Neural cell (in vitro differentiated cells): Measurements from ENCODE around the gene PYGM. TPM values are rescaled to one million over a fixed set of nuclear protein-coding genes. Genes with fewer than 3 reads are reported as not detected.
A peak's percentile ranks its signal among the peaks of the same experiment; 100 is the strongest.

Source experiments
- H2AFZ ChIP-seq: fragments of 200-600, 300-800 bp; sonication (generic), shearing (Covaris generic); 2 replicates; pipeline ENCODE4 v1.6.0; 2014; ENCODE audit warnings: low read depth, mild to moderate bottlenecking, antibody characterized with exemption, low read length, moderate library complexity
- H3F3A ChIP-seq: fragments of 200-600 bp; shearing (Covaris generic); 2 replicates; pipeline ENCODE4 v1.6.1; 2016; ENCODE audit warnings: mild to moderate bottlenecking, moderate library complexity, mixed read lengths, antibody characterized with exemption, low read length; ENCODE audit not compliant: insufficient read depth, poor library complexity, severe bottlenecking
- H3K27ac ChIP-seq: fragments of 200-600, 300-800 bp; sonication (generic), shearing (Covaris generic); 2 replicates; pipeline ENCODE4 v1.5.1; 2014; ENCODE audit warnings: mild to moderate bottlenecking, low read length, moderate library complexity
- H3K27me3 ChIP-seq: fragments of 300-800, 200-600 bp; sonication (generic), shearing (Covaris generic); 2 replicates; pipeline ENCODE4 v1.6.0; 2014; ENCODE audit warnings: mild to moderate bottlenecking, low read depth, low read length, moderate library complexity; ENCODE audit not compliant: insufficient read depth
- H3K36me3 ChIP-seq: fragments of 300-800, 200-600 bp; sonication (generic), shearing (Covaris generic); 2 replicates; pipeline ENCODE4 v1.5.1; 2014; ENCODE audit warnings: mild to moderate bottlenecking, antibody characterized with exemption, low read length, moderate library complexity; ENCODE audit not compliant: insufficient read depth
- H3K4me2 ChIP-seq: fragments of 300-800, 200-600 bp; sonication (generic), shearing (Covaris generic); 2 replicates; pipeline ENCODE4 v1.6.0; 2014; ENCODE audit warnings: mild to moderate bottlenecking, low read length
- H3K4me3 ChIP-seq: fragments of 300-800, 200-600 bp; sonication (generic), shearing (Covaris generic); 2 replicates; pipeline ENCODE4 v1.5.1; 2014; ENCODE audit warnings: mild to moderate bottlenecking, low read length, moderate library complexity
- H3K79me2 ChIP-seq: fragments of 200-600 bp; shearing (Covaris generic); replicated peaks from 2 replicates; pipeline ENCODE4 v1.6.0; 2014; ENCODE audit warnings: mild to moderate bottlenecking, low read length, moderate library complexity; ENCODE audit not compliant: insufficient read depth
- H3K9ac ChIP-seq: fragments of 300-800, 200-600 bp; sonication (generic), shearing (Covaris generic); 2 replicates; pipeline ENCODE4 v1.6.1; 2016; ENCODE audit warnings: mild to moderate bottlenecking, low read length, mixed read lengths
- H3K9me2 ChIP-seq: fragments of 200-600 bp; shearing (Covaris generic); 2 replicates; pipeline ENCODE4 v1.6.1; 2016; ENCODE audit warnings: mild to moderate bottlenecking, low read length, mixed read lengths; ENCODE audit not compliant: insufficient read depth
- H3K9me3 ChIP-seq: fragments of 200-600, 300-800 bp; sonication (generic), shearing (Covaris generic); 2 replicates; pipeline ENCODE4 v1.6.1; 2016; ENCODE audit warnings: mild to moderate bottlenecking, mixed run types, low read length, moderate library complexity, mixed read lengths
- H4K20me1 ChIP-seq: fragments of 200-600 bp; shearing (Covaris generic); 2 replicates; pipeline ENCODE4 v1.6.1; 2016; ENCODE audit warnings: mild to moderate bottlenecking, mixed run types; ENCODE audit not compliant: insufficient read depth
- EP300 ChIP-seq: fragments of 450-650 bp; conservative IDR thresholded peaks from 2 replicates; pipeline ENCODE4 v1.6.1; 2014; ENCODE audit warnings: antibody characterized with exemption, mild to moderate bottlenecking, moderate library complexity; ENCODE audit not compliant: poor library complexity, severe bottlenecking
- EZH2 ChIP-seq: fragments of 200-600, 300-800 bp; shearing (Covaris generic), sonication (generic); IDR thresholded peaks from 2 replicates; pipeline ENCODE4 v1.6.1; 2014; ENCODE audit warnings: antibody characterized with exemption, low read length, borderline replicate concordance, mild to moderate bottlenecking; ENCODE audit not compliant: insufficient read depth, poor library complexity, severe bottlenecking
- MXI1 ChIP-seq: fragments of 450-650 bp; conservative IDR thresholded peaks from 2 replicates; pipeline ENCODE4 v1.6.1; 2014; ENCODE audit warnings: antibody characterized with exemption, mild to moderate bottlenecking; ENCODE audit not compliant: poor library complexity, severe bottlenecking
- POLR2AphosphoS5 ChIP-seq: IDR thresholded peaks from 2 replicates; pipeline ENCODE4 v1.6.1; 2012
- RAD21 ChIP-seq: fragments of 450-650 bp; conservative IDR thresholded peaks from 2 replicates; pipeline ENCODE4 v1.6.1; 2014; ENCODE audit warnings: antibody characterized with exemption, mild to moderate bottlenecking, moderate library complexity
- REST ChIP-seq: IDR thresholded peaks from 2 replicates; pipeline ENCODE4 v1.6.1; 2012; ENCODE audit warnings: borderline replicate concordance
- SMC3 ChIP-seq: fragments of 450-650 bp; conservative IDR thresholded peaks from 2 replicates; pipeline ENCODE4 v1.6.1; 2014; ENCODE audit warnings: antibody characterized with exemption, mild to moderate bottlenecking, moderate library complexity; ENCODE audit not compliant: poor library complexity
- TAF1 ChIP-seq: IDR thresholded peaks from 2 replicates; pipeline ENCODE4 v1.6.1; 2012; ENCODE audit warnings: low read depth
- polyA plus RNA-seq: library from polyadenylated mRNA; depleted of rRNA; stranded (reverse); fragments of >200 nt; gene quantifications from 2 replicates; pipeline ENCODE4 v1.2.3, GENCODE V29; 2014
- TF ChIP-seq, protein P1 (sequence below): fragments of 450-650 bp; IDR thresholded peaks from 2 replicates; pipeline ENCODE4 v1.5.1; 2014; ENCODE audit warnings: antibody characterized with exemption, mild to moderate bottlenecking, moderate library complexity; ENCODE audit not compliant: poor library complexity, severe bottlenecking

The PYGM gene
- polyA plus RNA-seq, 1 donor from 2014 or later: 0.43 TPM

DNA sequence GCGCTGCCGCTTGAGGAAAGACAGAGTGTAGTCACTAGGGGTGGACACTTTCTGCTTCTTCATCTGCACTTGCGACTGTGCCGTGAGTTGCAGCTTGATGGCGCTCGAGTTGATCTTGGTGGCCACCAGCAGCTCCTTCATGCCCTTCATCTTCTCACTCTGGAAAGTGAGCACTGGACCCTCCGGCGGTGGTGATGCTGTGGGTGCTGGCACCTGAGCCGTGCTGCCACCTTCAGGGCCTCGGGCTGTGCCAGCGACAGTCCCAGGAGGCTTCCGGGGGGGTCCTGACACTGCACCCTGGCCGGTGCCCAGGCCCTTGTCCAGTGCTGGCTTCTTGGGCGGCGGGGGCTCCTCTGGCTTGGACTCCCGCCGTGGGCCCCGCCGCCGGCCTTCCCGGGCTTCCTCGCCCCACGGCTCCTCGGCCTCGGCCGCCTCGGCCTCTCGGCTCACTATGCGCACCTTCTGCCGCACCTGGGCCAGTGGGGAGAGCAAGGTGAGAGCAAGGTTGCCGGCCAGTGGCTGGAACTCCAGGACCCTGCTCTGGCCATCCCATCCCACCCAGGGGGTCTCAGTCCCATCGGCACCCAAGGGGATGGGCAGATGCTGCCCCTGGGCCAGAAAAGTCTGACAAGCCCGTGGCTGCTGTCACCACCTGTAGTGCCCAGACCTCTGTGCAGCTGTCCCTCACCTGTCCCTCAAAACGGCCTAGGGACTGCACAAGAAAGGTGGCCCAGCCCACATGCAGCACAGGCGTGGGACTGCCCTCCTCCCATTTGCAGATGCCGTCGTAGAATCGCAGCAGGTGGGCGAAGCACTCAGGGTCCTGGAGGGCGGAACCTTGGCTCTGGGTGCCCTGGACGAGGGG is 44.8 kb upstream of the PYGM start:
- Histone ChIP-seq H3K27me3 (no peaks in the 10 kb centered on the region), H3K36me3 (peaks cover 9% of the 10 kb centered on the region), H2AFZ (no peak overlapping the region), H3K79me2 (peaks cover 6% of the 10 kb centered on the region), H3K9ac (no peak overlapping the region), H3K9me3 (no peaks in the 10 kb centered on the region), H3K27ac (no peak overlapping the region), H4K20me1 (no peaks in the 10 kb centered on the region), H3K4me2 (no peak overlapping the region), H3F3A (no peaks in the 10 kb centered on the region), H3K9me2 (no peaks in the 10 kb centered on the region), H3K4me3 (no peak overlapping the region)
- TF ChIP-seq POLR2AphosphoS5: no peak
- TF ChIP-seq SMC3: no peak
- TF ChIP-seq RAD21: no peak
- TF ChIP-seq EP300: no peak
- no peak for TF ChIP-seq EZH2
- TF ChIP-seq, protein P1, sequence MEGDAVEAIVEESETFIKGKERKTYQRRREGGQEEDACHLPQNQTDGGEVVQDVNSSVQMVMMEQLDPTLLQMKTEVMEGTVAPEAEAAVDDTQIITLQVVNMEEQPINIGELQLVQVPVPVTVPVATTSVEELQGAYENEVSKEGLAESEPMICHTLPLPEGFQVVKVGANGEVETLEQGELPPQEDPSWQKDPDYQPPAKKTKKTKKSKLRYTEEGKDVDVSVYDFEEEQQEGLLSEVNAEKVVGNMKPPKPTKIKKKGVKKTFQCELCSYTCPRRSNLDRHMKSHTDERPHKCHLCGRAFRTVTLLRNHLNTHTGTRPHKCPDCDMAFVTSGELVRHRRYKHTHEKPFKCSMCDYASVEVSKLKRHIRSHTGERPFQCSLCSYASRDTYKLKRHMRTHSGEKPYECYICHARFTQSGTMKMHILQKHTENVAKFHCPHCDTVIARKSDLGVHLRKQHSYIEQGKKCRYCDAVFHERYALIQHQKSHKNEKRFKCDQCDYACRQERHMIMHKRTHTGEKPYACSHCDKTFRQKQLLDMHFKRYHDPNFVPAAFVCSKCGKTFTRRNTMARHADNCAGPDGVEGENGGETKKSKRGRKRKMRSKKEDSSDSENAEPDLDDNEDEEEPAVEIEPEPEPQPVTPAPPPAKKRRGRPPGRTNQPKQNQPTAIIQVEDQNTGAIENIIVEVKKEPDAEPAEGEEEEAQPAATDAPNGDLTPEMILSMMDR: no peak
- TF ChIP-seq REST: no peak
- no peak for TF ChIP-seq TAF1
- no peak for TF ChIP-seq MXI1

DNA sequence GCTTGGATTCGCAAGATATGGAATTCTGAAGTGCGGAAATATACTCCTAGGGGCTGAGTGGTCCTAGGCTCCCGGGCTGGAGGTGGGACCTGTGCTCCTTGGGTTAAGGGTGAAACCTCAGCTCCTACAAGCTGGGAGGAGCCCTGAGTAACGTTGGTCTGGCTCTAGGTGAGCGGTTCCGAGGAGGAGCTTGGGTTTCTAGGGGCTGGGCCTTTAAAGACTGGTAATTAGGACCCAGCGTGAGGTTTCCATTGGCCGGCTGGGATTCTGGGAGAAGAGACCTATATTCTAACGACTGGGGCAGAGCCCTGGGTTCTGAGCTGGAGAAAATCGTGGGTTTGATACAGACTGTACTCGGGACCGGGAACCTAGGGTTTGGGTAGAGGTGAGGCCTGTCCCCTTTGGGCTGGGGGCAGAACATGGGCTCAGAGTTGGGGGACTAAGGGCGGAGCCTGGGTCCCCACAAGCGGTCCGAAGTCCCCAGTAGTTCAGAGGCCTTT is 44.1 kb upstream of the PYGM start:
- Histone ChIP-seq H3K36me3 (peaks cover 9% of the 10 kb centered on the region), H3K9me2 (no peaks in the 10 kb centered on the region), H2AFZ (no peak overlapping the region), H3K9ac (peak overlapping the region; percentile 54), H3K4me3 (peak overlapping the region; percentile 67), H3K27ac (no peak overlapping the region), H3K9me3 (no peaks in the 10 kb centered on the region), H3F3A (no peaks in the 10 kb centered on the region), H3K4me2 (peak overlapping the region; percentile 88), H3K79me2 (no peaks in the 10 kb centered on the region), H4K20me1 (no peaks in the 10 kb centered on the region), H3K27me3 (no peaks in the 10 kb centered on the region)
- TF ChIP-seq, protein P1: no peak
- TF ChIP-seq RAD21: no peak
- TF ChIP-seq EP300: no peak
- no peak for TF ChIP-seq REST
- TF ChIP-seq MXI1: no peak
- no peak for TF ChIP-seq TAF1
- TF ChIP-seq EZH2: no peak
- TF ChIP-seq SMC3: no peak
- TF ChIP-seq POLR2AphosphoS5: no peak
